Ovary (tissue), 9 donors: ENCODE results near the gene FGD5. TPM values are rescaled to one million over a fixed set of nuclear protein-coding genes. Genes with fewer than 3 reads are reported as not detected.

Experiments used
- DNase-seq, 5 donors: peaks; one replicate each; pipeline ENCODE4 v3.0.0-alpha.2; 2019 to 2020
- H3K27ac ChIP-seq, 2 donors: fragments of 200-600 bp; one replicate each; pipeline versions ENCODE4 v1.5.1 to v1.8.0; 2019 to 2022
- H3K27me3 ChIP-seq: fragments of 200-600 bp; one replicate; pipeline ENCODE4 v1.8.0; 2022
- H3K36me3 ChIP-seq: fragments of 200-600 bp; sonication (generic); one replicate; pipeline ENCODE4 v1.5.1; 2019
- H3K4me1 ChIP-seq: one replicate; pipeline ENCODE4 v1.8.1; 2013; ENCODE audit warnings: mild to moderate bottlenecking, moderate library complexity; ENCODE audit not compliant: insufficient read depth
- H3K4me3 ChIP-seq: fragments of 200-600 bp; sonication (generic); one replicate; pipeline ENCODE4 v1.5.1; 2017
- H3K9me3 ChIP-seq, 2 donors: fragments of 200-600 bp in 1 of 2; sonication (generic) in 1 of 2; one replicate each; pipeline versions ENCODE4 v1.5.1 to v1.8.1; 2013 to 2019; ENCODE audit warnings: mild to moderate bottlenecking in 1 of 2, moderate library complexity in 1 of 2
- EP300 ChIP-seq: sonication (generic); formaldehyde crosslinking; IDR thresholded peaks from one replicate; pipeline ENCODE4 v1.6.1; 2017; ENCODE audit warnings: antibody characterized with exemption
- POLR2A ChIP-seq: fragments of 450-650 bp; IDR thresholded peaks from one replicate; pipeline ENCODE4 v1.6.1; 2017; ENCODE audit warnings: antibody characterized with exemption, mild to moderate bottlenecking, moderate library complexity
- WGBS, 3 donors: extraction: QIAGEN DNeasy Blood & Tissue Kit in 1 of 3; methylation state at CpG; one replicate each; pipeline versions ENCODE4 v1.1.5 to v1.1.7; 2013 to 2017; 5-methylcytosine and 5-hydroxymethylcytosine counted together
- intact Hi-C, 4 donors: fragments of 100-400 bp; cut with DNase I; formaldehyde crosslinking; loops; one replicate each; pipeline versions ENCODE4 v1.11.0 to v1.15.1; 2022 to 2023
- polyA plus RNA-seq, 2 donors: library from polyadenylated mRNA; stranded (reverse); fragments of 200-250 nt in 1 of 2; fragments of 350-450 nt in 1 of 2; fragmentation: Illumina TruSeq in 1 of 2; extraction: RNeasy Lipid Tissue Mini Kit (QIAGEN cat#74804) in 1 of 2; gene quantifications; one replicate each; pipeline ENCODE4 v1.2.3, GENCODE V29; 2013 to 2014
- total RNA-seq, 7 donors: library from RNA; depleted of rRNA in 2 of 7; stranded (reverse); fragments of >200 nt in 2 of 7; fragmentation: NEBNext Ultra II Directional in 3 of 7; extraction: Animal tissue kit (Norgen Biotek cat#: 25700) in 3 of 7; gene quantifications; one replicate each; pipeline versions ENCODE4 v1.1.0 to v1.2.4, GENCODE V29; 2016 to 2023
- TF ChIP-seq, protein P1 (sequence below), 3 donors: fragments of 450-650 bp in 2 of 3; fragments of 200-600 bp in 1 of 3; IDR thresholded peaks; one replicate each; pipeline versions ENCODE4 v1.5.1 to v1.8.0; 2016 to 2022; ENCODE audit warnings: antibody characterized with exemption in 3 of 3, mild to moderate bottlenecking in 1 of 3
- donor health status: DM: no; HTN: no; CAD: no; lungs with moderate emphysema.
- donor health status: DM: no; HTN: no; CAD: no.
- donor health status: Bipolar disorder and iron deficiency.
- donor health status: DM: yes; HTN: yes; CAD: no.
- donor health status: DM: no; HTN: no; CAD: no.
- donor health status: DM: yes; HTN: yes; CAD: no.

FGD5 gene
- total and polyA plus RNA-seq, 9 donors: 5.1 to 38.3 (median 13.0) TPM

DNA sequence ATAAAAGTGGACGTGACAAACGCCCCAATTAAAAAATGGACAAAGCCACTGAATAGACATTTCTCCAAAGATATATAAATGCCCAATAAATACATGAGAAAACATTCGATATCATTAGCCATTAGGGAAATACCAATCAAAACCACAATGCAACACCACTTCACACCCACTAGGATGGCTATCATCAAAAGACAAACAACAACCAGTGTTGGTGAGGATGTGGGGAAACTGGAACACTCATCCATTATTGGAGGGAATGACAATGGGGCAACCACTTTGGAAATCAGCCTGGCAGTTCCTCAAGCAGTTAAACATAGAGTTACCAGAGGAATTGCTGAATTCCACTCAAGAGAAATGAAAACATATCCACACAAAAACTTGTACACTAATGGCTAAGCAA is 32.4 kb upstream of the FGD5 start:
- Histone ChIP-seq H3K27ac (no peak overlapping the region), H3K27me3 (no peaks in the 10 kb centered on the region), H3K4me1 (no peaks in the 10 kb centered on the region), H3K36me3 (no peaks in the 10 kb centered on the region), H3K9me3 (no peaks in the 10 kb centered on the region), H3K4me3 (no peak overlapping the region)
- 93 to 96% (median 95%) methylated on average over 3 of the region's 3 CpGs for WGBS, 3 donors
- DNase-seq: no peak
- intact Hi-C loops: loop anchor here in 1 of 4 donors (10.0 kb wide), 1 partner anchor 112 kb away; the partner anchor contains the start of gene C3orf20
- TF ChIP-seq EP300 (no peak), POLR2A (no peak)
- TF ChIP-seq, protein P1, sequence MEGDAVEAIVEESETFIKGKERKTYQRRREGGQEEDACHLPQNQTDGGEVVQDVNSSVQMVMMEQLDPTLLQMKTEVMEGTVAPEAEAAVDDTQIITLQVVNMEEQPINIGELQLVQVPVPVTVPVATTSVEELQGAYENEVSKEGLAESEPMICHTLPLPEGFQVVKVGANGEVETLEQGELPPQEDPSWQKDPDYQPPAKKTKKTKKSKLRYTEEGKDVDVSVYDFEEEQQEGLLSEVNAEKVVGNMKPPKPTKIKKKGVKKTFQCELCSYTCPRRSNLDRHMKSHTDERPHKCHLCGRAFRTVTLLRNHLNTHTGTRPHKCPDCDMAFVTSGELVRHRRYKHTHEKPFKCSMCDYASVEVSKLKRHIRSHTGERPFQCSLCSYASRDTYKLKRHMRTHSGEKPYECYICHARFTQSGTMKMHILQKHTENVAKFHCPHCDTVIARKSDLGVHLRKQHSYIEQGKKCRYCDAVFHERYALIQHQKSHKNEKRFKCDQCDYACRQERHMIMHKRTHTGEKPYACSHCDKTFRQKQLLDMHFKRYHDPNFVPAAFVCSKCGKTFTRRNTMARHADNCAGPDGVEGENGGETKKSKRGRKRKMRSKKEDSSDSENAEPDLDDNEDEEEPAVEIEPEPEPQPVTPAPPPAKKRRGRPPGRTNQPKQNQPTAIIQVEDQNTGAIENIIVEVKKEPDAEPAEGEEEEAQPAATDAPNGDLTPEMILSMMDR (IDR thresholded peaks at IDR 0.05): no peak

- TF ChIP-seq, protein P1 (IDR thresholded peaks at IDR 0.05): no peak
- no peak for TF ChIP-seq POLR2A
- no peaks in the 10 kb centered on the region for H3K9me3 ChIP-seq
- no peak overlapping the region for H3K27ac ChIP-seq
- intact Hi-C loops: loop anchor here in 1 of 4 donors (10.0 kb wide), 1 partner anchor 113 kb away; the partner anchor contains the start of gene C3orf20
- H3K4me1 ChIP-seq: no peaks in the 10 kb centered on the region
- H3K27me3 ChIP-seq: no peaks in the 10 kb centered on the region
- no peaks in the 10 kb centered on the region for H3K36me3 ChIP-seq
- no peak overlapping the region for H3K4me3 ChIP-seq
- 51 to 64% (median 63%) methylated on average over 7 of the region's 7 CpGs for WGBS, 3 donors
- peak in 2 of 5 donors; percentile 4 for DNase-seq
These were observed 31.1 kb upstream of the FGD5 start for GRCh38 chr3:14787630-14788029.

DNA sequence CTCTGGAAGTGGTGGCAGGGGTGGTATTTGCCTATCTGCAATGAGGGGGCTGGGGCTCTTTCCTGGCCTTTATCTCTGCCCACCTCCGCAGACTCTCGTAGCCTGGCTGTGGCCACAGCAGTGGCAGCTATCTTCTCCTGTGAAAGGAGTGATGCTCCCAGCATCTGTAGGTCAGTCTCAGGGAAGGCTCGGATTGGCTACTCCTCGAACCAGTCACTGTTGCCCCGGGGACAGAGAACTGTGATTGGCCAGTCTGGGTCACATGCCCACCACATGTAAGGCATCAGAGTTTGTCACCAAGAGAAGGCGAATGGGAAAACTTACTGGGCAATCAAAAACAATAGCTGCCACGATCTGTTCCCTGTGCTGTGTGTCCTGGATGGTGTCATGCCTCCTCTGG is 30.1 kb upstream of the FGD5 start:
- H3K9me3 ChIP-seq: no peaks in the 10 kb centered on the region
- H3K4me3 ChIP-seq: no peak overlapping the region
- no peak overlapping the region for H3K27ac ChIP-seq
- H3K4me1 ChIP-seq: peaks cover 5% of the 10 kb centered on the region
- peak in 2 of 5 donors; percentile 6 to 7 for DNase-seq
- intact Hi-C loops: loop anchor here in 1 of 4 donors (10.0 kb wide), 1 partner anchor 114 kb away; the partner anchor contains the start of gene C3orf20
- WGBS, 3 donors: 89 to 93% (median 89%) methylated on average over 7 of the region's 7 CpGs
- TF ChIP-seq, protein P1 (IDR thresholded peaks at IDR 0.05): no peak
- TF ChIP-seq EP300 (no peak), POLR2A (no peak)
- no peaks in the 10 kb centered on the region for H3K36me3 ChIP-seq
- no peaks in the 10 kb centered on the region for H3K27me3 ChIP-seq

DNA sequence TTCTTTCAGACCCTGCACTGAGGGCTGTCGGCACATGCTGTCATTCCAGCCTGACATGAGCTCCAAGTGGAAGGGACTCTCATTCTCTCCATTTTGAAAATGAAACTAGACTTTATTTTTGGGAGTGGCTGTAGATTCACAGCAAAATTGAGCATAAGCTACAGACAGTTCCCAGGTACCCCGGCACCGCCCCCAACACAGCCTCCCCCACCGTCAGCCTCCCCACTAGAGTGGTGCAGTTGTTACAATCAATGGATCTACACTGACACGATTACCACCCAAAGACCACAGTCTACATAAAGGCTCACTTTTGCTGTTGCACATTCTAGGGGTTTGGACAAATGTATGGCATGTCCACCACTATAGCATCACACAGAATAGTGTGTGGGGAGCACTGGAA is 29.5 kb upstream of the FGD5 start:
- peaks cover 8% of the 10 kb centered on the region for H3K4me1 ChIP-seq
- TF ChIP-seq POLR2A: no peak
- no peaks in the 10 kb centered on the region for H3K27me3 ChIP-seq
- 72 to 81% (median 80%) methylated on average over 5 of the region's 5 CpGs for WGBS, 3 donors
- no peaks in the 10 kb centered on the region for H3K36me3 ChIP-seq
- no peaks in the 10 kb centered on the region for H3K9me3 ChIP-seq
- no peak overlapping the region for H3K4me3 ChIP-seq
- intact Hi-C loops: loop anchor here in 1 of 4 donors (10.0 kb wide), 1 partner anchor 114 kb away; the partner anchor contains the start of gene C3orf20
- no peak overlapping the region for H3K27ac ChIP-seq
- no peak for DNase-seq

DNA sequence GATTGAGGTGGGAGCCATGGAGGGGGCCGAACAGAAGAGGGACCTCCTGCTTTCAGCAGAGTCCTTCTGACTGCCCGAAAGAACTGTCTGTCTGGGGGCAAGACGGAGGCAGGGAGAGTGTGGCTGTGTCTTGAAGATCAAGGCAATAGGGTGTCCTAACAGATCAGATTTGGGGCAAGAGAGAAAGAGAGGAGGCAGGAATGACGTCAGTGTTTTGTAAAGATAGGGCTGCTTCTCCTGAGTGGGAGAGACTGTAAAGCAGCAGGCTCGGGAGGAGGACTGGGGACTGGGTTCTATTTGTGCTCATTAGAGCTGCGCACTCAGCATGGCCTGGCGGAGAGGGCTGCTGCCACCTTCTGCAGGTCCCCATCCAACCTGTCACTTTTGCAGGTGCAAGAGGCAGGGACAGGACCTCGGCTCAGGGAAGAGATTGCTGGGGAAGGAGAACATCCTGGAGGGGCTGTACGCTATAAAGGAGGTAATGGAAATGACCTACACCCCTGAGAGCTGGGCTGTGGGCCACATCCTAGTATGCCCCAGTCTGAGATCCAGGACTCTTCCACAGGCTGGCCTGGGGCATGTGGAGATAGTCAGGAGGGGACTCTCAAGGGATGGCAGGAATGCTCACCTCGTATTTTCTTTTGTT is 29.0 kb upstream of the FGD5 start:
- Histone ChIP-seq H3K27ac (no peak overlapping the region), H3K36me3 (no peaks in the 10 kb centered on the region), H3K9me3 (no peaks in the 10 kb centered on the region), H3K4me1 (peaks cover 8% of the 10 kb centered on the region), H3K27me3 (no peaks in the 10 kb centered on the region), H3K4me3 (no peak overlapping the region)
- TF ChIP-seq EP300: no peak
- TF ChIP-seq, protein P1 (IDR thresholded peaks at IDR 0.05): no peak
- TF ChIP-seq POLR2A: no peak
- intact Hi-C loops: loop anchor here (5.0 to 10.0 kb wide), 4 partner anchors 115 to 133 kb away; partner anchors contain the start of gene C3orf20 (in 1 of the 4)
- no peak for DNase-seq
- WGBS, 3 donors: 77 to 87% (median 83%) methylated on average over 10 of the region's 10 CpGs
